ENCODE results near the gene TRMT1.

The TRMT1 gene

GRCh38 chr19:13063461-13064091 is 53.0 kb downstream of the TRMT1 start:
- TF ChIP-seq, protein P1, sequence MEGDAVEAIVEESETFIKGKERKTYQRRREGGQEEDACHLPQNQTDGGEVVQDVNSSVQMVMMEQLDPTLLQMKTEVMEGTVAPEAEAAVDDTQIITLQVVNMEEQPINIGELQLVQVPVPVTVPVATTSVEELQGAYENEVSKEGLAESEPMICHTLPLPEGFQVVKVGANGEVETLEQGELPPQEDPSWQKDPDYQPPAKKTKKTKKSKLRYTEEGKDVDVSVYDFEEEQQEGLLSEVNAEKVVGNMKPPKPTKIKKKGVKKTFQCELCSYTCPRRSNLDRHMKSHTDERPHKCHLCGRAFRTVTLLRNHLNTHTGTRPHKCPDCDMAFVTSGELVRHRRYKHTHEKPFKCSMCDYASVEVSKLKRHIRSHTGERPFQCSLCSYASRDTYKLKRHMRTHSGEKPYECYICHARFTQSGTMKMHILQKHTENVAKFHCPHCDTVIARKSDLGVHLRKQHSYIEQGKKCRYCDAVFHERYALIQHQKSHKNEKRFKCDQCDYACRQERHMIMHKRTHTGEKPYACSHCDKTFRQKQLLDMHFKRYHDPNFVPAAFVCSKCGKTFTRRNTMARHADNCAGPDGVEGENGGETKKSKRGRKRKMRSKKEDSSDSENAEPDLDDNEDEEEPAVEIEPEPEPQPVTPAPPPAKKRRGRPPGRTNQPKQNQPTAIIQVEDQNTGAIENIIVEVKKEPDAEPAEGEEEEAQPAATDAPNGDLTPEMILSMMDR (IDR thresholded peaks at IDR 0.05; ENCODE audit: control insufficient read depth, insufficient read depth, low read depth, low read length, missing control alignments), result no peak
- no peak for DNase-seq (ENCODE audit: low read depth)
- no peak overlapping the region for H3K4me3 ChIP-seq (ENCODE audit: control insufficient read depth, low read depth, low read length)

DNA sequence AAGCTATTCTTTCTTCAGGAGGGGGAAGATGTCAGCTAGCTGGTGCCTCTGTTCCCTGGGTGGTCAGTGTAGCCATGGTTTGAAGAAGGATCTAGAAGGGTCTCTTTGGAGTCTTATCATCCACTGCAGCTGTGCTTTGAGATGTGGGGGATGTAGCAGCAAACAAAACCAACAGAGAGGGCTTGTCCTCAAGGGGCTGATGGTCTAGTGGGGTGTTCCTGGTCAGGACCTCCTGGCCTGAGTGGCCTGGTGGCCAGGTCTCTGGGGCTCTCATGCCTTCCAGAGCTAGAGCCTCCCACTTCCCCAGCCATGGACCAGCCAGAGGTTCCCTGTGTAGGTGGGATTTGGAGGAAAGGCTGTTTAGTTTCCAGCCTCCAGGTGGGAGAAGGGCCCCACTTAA is 54.2 kb downstream of the TRMT1 start:
- TF ChIP-seq, protein P1 (IDR thresholded peaks at IDR 0.05; ENCODE audit: control insufficient read depth, insufficient read depth, low read depth, low read length, missing control alignments), result no peak
- H3K4me3 ChIP-seq (ENCODE audit: control insufficient read depth, low read depth, low read length), result no peak overlapping the region
- no peak for DNase-seq (ENCODE audit: low read depth)

DNA sequence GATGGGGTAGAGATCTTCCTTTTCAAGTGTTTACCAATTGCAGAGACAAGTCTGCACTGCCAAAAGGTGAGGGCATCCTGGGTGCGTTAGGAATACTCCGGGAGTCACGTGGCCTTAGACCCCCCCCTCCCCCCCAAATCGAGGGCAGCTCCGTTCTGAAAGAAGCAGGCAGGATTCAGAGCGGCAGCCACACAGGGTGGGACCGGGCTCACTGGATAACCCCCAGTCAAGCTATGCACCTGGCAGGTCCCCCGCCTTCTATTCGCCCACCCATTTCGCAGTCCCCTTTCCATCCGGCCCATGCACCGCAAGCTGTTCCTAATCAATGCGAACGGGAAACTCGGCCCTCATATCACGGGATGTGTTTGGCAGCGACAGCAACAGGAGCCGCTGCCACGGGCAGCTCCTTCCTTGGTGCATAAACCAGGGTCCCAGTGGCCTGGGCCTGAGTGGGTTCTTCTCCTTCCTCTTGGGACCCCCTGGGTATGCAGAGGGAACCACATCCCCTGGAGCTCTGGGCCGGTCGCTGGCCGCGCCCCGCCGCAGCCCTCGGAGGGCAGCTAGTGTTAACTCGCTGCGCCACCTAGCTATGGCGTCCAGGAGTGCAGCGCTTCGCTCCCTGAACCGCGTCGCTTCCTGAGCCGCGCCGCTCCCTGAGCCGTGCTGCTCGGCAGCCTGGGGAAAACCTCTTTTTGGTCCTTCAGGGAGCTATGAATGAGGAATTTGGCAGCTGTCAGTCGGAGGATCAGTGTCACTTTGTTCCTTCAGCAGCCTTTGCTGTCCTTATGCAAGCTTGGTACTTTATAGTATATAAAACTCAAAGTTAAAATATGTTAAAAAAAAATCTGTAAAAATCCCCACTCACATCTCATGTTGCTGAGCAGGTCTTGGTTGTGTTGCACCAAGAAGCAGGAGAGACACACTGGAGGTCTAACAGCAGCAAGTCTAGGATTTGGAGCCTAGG is 55.3 kb downstream of the TRMT1 start:
- TF ChIP-seq, protein P1 (IDR thresholded peaks at IDR 0.05; ENCODE audit: control insufficient read depth, insufficient read depth, low read depth, low read length, missing control alignments), result peak; percentile 94
- no peak for DNase-seq (ENCODE audit: low read depth)
- H3K4me3 ChIP-seq (ENCODE audit: control insufficient read depth, low read depth, low read length), result peak overlapping the region; percentile 7

DNA sequence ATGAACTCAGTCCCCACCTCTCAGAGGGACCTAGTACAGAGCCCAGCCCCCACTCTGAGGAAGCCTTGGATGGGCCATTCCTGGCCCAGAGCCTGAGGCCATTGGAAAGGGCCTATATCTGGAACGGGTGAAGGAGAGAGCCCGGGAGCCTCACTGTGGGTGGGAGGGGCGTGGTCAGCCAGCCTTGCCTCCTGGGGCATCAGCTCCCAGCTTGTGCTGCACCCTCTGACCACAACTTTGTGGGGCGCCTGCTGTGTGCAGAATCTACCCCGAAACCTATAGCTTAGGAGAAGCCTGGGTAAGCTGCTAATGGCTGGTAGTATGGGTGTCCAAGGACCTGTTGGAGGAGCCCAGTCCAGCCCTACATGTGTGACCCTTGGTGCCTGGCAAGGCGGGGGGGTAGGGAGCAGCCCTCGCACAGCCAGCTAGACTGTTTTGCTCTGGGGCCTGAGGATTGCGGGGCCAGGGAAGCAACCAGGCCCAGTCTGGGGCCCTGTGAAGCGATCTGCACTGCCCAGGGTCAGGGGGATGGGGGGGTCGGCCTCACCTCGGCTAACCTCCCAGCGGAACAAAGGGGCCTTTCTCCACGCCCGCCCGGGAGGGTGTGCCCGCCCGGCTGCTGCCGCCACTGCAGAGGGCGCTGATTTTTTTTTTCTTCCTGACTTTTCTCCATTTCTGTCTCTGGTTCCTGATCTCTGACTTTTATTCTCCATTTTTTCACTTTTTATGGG is 56.1 kb downstream of the TRMT1 start:
- no peak for DNase-seq (ENCODE audit: low read depth)
- TF ChIP-seq, protein P1 (IDR thresholded peaks at IDR 0.05; ENCODE audit: control insufficient read depth, insufficient read depth, low read depth, low read length, missing control alignments), result no peak
- H3K4me3 ChIP-seq (ENCODE audit: control insufficient read depth, low read depth, low read length), result no peak overlapping the region

- no peak overlapping the region for H3K4me3 ChIP-seq (ENCODE audit: control insufficient read depth, low read depth, low read length)
- TF ChIP-seq, protein P1 (IDR thresholded peaks at IDR 0.05; ENCODE audit: control insufficient read depth, insufficient read depth, low read depth, low read length, missing control alignments), result peak; percentile 4
- DNase-seq (ENCODE audit: low read depth), result no peak
These were observed 57.4 kb downstream of the TRMT1 start for GRCh38 chr19:13058951-13059660.

- no peak overlapping the region for H3K4me3 ChIP-seq (ENCODE audit: control insufficient read depth, low read depth, low read length)
- TF ChIP-seq, protein P1 (IDR thresholded peaks at IDR 0.05; ENCODE audit: control insufficient read depth, insufficient read depth, low read depth, low read length, missing control alignments), result no peak
- DNase-seq (ENCODE audit: low read depth), result no peak
These were observed 58.8 kb downstream of the TRMT1 start for GRCh38 chr19:13057744-13058143.
